ENCODE data around the gene COG5. TPM values are rescaled to one million over a fixed set of nuclear protein-coding genes. Genes with fewer than 3 reads are reported as not detected.

The COG5 gene
- total and polyA plus RNA-seq, 8 donors: 4.1 to 34.7 (median 26.5) TPM

- FAIRE-seq (no peak), ATAC-seq (no peak), DNase-seq (no peak)
- Histone ChIP-seq H3K27ac (no peak overlapping the region), H3K9me3 (no peaks in the 10 kb centered on the region), H3K4me1 (peaks cover 0 to 3% (median 0%) of the 10 kb centered on the region in 3 donors), H3K27me3 (no peaks in the 10 kb centered on the region), H3K4me3 (no peak overlapping the region), H3K36me3 (no peaks in the 10 kb centered on the region)
- intact Hi-C loops (cut with DNase I): no loop called here
- no peak for TF ChIP-seq CTCF (IDR thresholded peaks at IDR 0.05)
- WGBS, 2 donors: 86 to 87% methylated on average over 3 of the region's 3 CpGs
These were observed 170.9 kb downstream of the COG5 start for GRCh38 chr7:107392830-107393229.

- intact Hi-C loops (cut with DNase I): no loop called here
These were observed 172.8 kb downstream of the COG5 start for GRCh38 chr7:107390916-107391315.

GRCh38 chr7:107388604-107389003 lies 175.1 kb downstream of the COG5 start:
- Histone ChIP-seq H3K27ac (no peak overlapping the region), H3K36me3 (no peaks in the 10 kb centered on the region), H3K27me3 (no peaks in the 10 kb centered on the region), H3K9me3 (no peaks in the 10 kb centered on the region), H3K4me3 (no peak overlapping the region), H3K4me1 (no peaks in the 10 kb centered on the region)
- ATAC-seq (no peak), FAIRE-seq (no peak), DNase-seq (no peak)
- WGBS, 2 donors: 97% methylated on average over 8 of the region's 8 CpGs
- TF ChIP-seq CTCF (IDR thresholded peaks at IDR 0.05): no peak
- intact Hi-C loops (cut with DNase I): no loop called here

More at GRCh38 chr7:107390916-107391315, 172.8 kb downstream of the COG5 start:
- FAIRE-seq (no peak), ATAC-seq (no peak), DNase-seq (no peak)
- H3K36me3 ChIP-seq: no peaks in the 10 kb centered on the region
- no peak for TF ChIP-seq CTCF (IDR thresholded peaks at IDR 0.05)
- H3K27ac ChIP-seq: no peak overlapping the region
- H3K4me3 ChIP-seq: no peak overlapping the region
- H3K4me1 ChIP-seq: no peaks in the 10 kb centered on the region
- no peaks in the 10 kb centered on the region for H3K9me3 ChIP-seq
- H3K27me3 ChIP-seq: no peaks in the 10 kb centered on the region
- 65 to 68% methylated on average over 8 of the region's 8 CpGs for WGBS, 2 donors

DNA sequence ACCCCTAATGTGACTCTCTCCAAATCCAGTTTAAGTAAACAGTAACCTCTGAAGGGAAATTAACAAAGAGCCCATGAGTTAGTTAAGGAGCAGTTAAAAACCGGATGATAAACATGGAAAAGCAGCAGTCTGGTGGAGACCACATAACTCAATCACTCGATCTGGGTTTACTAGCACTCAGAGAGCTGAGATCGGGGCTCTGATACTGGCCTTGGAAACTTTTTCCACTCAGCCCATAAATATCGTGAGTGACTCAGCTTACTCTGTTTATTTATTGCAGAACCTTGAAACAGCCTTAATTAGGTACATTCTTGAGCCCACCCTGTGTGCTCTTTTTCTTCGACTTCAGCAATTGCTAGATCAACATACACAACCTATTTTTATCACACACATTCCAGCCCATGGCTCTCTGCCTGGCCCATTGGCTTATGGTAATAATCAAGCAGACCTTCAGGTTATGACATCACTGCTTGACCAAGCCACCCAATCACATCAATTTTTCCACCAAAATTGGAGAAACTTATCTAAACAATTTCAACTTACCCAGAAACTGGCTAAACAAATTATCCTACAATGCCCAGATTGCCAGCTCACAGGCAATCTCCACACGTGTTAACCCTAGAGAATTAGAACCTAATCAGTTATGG lies 176.0 kb downstream of the COG5 start:
- H3K4me3 ChIP-seq: no peak overlapping the region
- DNase-seq (no peak), FAIRE-seq (no peak), ATAC-seq (no peak)
- no peak overlapping the region for H3K27ac ChIP-seq
- no peaks in the 10 kb centered on the region for H3K9me3 ChIP-seq
- H3K4me1 ChIP-seq: no peaks in the 10 kb centered on the region
- WGBS, 2 donors: 80 to 83% methylated on average over 6 of the region's 6 CpGs
- H3K27me3 ChIP-seq: no peaks in the 10 kb centered on the region
- TF ChIP-seq CTCF (IDR thresholded peaks at IDR 0.05): no peak
- intact Hi-C loops (cut with DNase I): no loop called here
- H3K36me3 ChIP-seq: no peaks in the 10 kb centered on the region

GRCh38 chr7:107387128-107387527 lies 176.6 kb downstream of the COG5 start:
- Histone ChIP-seq H3K9me3 (no peaks in the 10 kb centered on the region), H3K36me3 (no peaks in the 10 kb centered on the region), H3K4me1 (no peaks in the 10 kb centered on the region), H3K4me3 (no peak overlapping the region), H3K27ac (no peak overlapping the region), H3K27me3 (no peaks in the 10 kb centered on the region)
- ATAC-seq (peak in 1 of 4 donors; percentile 35), DNase-seq (peak in 1 of 6 donors; percentile 27), FAIRE-seq (no peak)
- WGBS, 2 donors: 78 to 86% methylated on average over 6 of the region's 6 CpGs
- no peak for TF ChIP-seq CTCF (IDR thresholded peaks at IDR 0.05)
- intact Hi-C loops (cut with DNase I): no loop called here
